Stimulated activated CD4-positive, alpha-beta T cell treated with anti-CD3 and anti-CD28 coated beads, Interleukin-4, amount 100 ng/mL, for 24 hours (primary cell): ENCODE measurements around the gene SCAMP5.

Experiments used
- DNase-seq: peaks from one replicate; pipeline ENCODE4 v3.0.0-alpha.2; 2020

SCAMP5 gene

GRCh38 chr15:74977599-74977998 lies 17.8 kb upstream of the SCAMP5 start:
- no peak for DNase-seq

- no peak for DNase-seq
These were observed 17.3 kb upstream of the SCAMP5 start for GRCh38 chr15:74978077-74978476.

- peak; percentile 46 for DNase-seq
These were observed 16.9 kb upstream of the SCAMP5 start for GRCh38 chr15:74978503-74978902.

GRCh38 chr15:74982183-74982582 lies 13.2 kb upstream of the SCAMP5 start:
- no peak for DNase-seq

GRCh38 chr15:74983725-74984231 lies 11.6 kb upstream of the SCAMP5 start:
- DNase-seq = peak; percentile 70

DNA sequence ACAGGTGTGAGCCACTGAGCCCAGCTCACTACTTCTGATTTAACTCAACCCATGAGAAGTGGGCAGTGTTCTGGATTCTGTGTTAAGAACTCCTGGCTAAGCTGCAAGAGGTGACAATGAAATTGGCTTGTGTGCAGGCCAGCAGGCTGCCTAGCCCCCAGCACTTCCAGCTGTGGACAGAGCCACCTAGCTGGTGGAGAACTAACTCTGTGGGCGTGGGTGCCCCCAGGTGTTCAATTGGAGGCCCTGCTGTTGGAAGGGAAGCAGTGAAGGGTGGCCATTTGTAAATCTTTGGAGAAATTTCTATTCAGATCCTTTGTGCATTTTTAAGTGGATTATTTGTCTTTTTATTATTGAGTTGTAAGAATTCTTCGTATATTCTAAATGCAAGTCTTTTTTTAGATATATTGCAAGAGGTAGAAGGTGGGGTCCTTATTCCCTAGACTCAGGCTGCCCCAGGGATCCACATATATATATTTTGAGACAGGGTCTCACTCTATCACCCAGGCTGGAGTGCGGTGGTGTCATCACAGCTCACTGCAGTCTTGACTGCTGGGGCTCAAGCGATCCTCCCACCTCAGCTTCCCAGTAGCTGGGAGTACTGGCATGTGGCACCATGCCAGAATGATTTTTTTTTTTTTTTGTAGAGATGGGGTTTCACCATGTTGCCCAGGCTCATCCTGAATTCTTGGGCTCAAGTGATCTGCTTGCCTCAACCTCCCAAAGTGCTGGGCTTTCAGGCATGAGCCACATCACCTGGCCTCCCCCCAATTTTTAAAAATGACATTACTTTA lies 7.2 kb upstream of the SCAMP5 start:
- peak; percentile 26 for DNase-seq

GRCh38 chr15:74989527-74989926 lies 5.8 kb upstream of the SCAMP5 start:
- no peak for DNase-seq

DNA sequence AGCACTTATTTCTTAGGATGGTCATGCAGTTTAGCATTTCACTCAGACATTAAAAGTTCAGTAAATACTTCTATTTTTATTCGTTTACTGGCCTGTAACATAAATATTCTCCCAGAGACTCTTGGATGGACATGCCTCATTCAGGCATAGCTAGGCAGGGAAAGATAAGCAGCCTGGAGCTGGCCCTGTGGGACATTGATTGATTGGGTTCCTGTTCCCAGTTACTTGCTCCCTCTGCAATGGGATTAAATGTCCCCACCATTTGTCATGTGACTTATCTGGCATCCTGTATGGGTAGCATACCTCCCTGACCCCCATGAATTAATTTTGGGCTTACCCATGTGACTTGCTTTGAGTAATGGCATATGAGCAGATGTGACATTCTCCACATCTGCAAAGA lies 2.7 kb upstream of the SCAMP5 start:
- no peak for DNase-seq

DNA sequence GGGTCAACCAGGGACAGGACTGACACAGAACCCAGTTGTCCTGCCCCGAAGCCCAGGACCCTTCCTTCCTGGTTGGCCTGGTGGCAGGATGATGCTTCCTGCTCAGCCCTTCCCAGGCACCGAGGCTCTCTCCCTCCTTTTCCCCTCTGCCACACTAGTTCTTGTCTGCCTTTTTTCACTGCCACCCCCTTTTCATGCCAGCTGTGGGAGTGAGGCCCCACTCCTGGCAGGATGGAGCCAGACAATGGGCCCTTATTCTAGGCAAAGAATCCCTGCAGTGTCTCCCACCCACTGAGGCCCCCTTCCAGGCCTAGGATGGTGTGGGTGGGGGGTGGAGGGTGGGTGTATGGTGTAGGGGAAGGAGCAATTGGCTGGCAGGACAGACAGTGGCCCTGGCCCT lies 1.1 kb upstream of the SCAMP5 start:
- no peak for DNase-seq

DNA sequence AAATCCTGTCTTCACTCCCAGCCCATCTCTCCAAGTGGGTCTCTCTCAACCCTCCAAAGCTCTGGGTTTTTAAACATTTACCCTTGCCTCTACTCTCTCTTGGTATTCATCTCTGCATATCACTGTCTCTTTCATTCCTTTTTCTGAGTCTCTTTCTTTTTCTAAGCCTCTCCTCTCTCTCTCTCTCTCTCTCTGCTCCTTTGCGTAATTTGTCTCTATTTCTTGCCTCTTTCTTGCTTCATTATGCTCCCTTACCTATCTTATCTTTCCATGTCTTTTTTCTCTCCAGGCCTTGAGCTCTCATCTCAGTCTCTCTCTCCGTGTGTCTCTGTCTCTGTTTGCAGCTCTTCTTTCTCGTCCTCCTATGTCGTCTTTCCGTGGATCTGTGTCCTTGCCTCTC lies 678 bp upstream of the SCAMP5 start:
- no peak for DNase-seq

GRCh38 chr15:74995779-74996765 lies 709 bp downstream of the SCAMP5 start:
- DNase-seq = no peak

DNA sequence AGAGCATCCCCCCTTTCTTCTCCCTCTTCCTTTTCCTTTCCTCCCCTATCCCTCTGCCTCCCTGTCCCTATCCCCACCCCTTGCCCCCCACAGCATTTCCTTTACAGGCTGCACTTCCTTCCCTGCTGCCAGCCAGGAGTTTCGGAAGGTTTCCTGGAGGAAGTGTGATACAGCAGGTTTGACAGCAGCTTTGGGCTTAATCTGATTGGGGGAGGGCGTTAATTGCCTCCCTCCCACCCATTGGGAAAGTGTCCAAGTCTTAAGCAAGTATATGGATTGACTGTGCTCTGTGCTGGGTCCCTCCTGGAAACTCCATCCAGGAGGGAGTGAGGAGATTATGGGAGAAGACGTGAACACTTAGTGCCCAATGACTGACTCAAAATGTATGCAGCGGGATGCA lies 1.8 kb downstream of the SCAMP5 start:
- no peak for DNase-seq

DNA sequence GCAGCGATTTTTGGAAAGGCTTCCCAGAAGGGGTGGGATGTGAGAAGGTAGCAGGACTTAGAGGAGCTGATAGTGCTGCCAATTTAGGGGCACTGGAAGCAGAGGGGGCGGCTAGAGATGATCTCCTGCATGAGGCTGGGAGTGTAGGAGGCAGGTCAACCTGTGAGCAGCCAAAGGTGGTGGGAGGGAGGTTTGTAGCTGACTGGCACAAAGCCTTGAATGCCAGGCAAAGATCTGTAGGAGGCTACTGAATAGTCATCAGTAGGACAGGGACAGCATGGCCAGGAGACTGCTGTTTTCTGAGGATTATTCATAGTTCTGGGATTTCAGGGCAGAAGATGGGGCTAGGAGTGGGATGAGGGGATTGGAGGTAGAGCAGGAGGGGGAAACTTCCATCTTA lies 2.2 kb downstream of the SCAMP5 start:
- DNase-seq = no peak

GRCh38 chr15:75001310-75001709 lies 5.9 kb downstream of the SCAMP5 start:
- DNase-seq = no peak

DNA sequence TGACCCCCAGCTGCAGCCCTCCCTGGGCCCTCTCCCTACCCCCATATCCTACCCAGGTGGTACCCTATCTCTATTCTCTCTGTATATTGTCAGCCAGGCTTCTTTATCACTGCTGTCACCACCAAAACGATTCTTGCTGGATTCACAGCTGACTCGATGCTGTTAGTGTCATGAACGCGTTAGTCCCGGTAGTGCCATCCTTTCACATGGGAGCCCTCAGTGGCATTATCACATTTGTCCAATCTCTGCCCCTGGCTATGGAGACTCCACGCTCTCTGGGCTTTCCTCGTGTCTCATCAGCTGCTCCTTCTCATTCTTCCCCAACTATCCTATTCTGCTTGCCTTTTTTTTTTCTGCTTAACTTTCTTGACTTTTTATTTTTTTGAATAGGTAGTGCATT lies 7.0 kb downstream of the SCAMP5 start:
- DNase-seq = no peak

DNA sequence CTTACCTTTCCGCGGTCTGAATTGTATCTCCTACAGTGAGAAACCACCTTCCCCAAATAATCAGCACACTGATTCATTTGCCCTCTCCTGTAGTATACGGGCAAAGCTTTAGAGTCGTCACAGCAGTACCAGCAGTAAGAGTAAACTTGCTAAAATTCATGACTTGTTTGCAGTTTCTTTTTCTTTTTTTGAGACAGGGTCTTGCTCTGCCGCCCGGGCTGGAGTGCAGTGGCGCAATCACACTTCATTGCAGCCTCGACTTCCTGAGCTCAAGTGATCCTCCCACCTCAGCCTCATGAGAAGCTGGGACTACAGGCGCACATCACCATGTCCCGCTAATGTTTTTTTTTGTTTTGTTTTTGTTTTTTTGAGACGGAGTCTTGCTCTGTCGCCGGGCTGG lies 11.9 kb downstream of the SCAMP5 start:
- no peak for DNase-seq

- no peak for DNase-seq
These were observed 12.9 kb downstream of the SCAMP5 start for GRCh38 chr15:75008221-75008625.

- DNase-seq = no peak
These were observed 13.4 kb downstream of the SCAMP5 start for GRCh38 chr15:75008629-75009326.

DNA sequence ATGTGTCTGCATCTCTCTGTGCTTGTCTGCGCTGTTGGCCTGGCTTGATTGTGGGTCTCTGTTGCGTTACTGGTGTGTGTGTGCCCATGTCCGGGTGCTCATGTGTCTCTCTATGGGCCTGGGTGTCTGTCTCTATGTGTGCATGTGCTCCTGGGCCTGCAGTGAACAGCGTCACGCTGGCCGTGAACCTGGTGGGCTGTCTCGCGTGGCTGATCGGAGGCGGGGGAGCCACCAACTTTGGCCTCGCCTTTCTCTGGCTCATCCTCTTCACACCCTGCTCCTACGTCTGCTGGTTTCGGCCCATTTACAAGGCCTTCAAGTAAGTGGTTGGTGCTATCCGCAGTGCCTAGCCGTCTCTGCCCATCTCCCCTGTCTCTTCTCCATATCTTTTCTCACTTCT lies 21.1 kb downstream of the SCAMP5 start:
- no peak for DNase-seq

DNA sequence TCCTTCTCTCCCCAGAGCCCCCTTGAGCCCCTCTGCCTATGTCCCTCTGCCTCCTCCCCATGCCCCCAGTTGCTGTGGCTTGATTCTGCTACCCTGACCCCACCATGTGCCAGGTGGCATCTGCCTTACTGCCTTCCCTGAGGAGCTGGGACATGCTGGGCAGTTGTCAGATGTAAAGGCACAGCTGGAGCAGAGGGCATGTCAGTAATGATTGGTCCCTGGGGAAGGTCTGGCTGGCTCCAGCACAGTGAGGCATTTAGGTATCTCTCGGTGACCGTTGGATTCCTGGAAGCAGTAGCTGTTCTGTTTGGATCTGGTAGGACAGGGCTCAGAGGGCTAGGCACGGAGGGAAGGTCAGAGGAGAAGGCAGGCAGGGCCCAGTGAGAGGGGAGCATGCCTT lies 24.6 kb downstream of the SCAMP5 start:
- no peak for DNase-seq

- no peak for DNase-seq
These were observed 26.0 kb downstream of the SCAMP5 start for GRCh38 chr15:75021341-75021740.

DNA sequence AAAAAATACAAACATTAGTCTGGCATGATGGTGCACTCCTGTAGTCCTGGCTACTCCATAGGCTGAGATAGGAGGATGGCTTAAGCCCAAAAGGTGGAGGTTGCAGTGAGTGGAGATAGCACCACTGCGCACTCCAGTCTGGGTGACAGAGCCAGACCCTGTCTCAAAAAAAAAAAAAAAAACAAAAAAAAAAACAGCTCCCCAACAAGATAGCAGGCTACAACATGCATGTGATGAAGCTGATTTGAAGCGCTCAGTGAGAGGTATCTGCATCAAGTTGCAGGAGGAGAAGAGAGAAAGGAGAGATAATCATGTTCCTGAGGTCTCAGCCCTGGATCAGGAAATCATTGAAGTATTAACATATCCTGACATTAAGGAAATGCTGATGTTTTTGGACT lies 27.4 kb downstream of the SCAMP5 start:
- no peak for DNase-seq
